Thyroid gland (tissue), 4 donors: ENCODE results near the gene RAP1GAP2.

Experiments used
- POLR2A ChIP-seq, 2 donors: fragments of 450-650 bp; IDR thresholded peaks; one replicate each; pipeline ENCODE4 v1.6.1; 2017; ENCODE audit warnings: antibody characterized with exemption in 2 of 2, mild to moderate bottlenecking in 2 of 2, moderate library complexity in 1 of 2
- TF ChIP-seq, protein P1 (sequence below), 6 experiments: fragments of 200-600 bp in 3 of 6; fragments of 450-650 bp in 3 of 6; sonication (generic) in 3 of 6; IDR thresholded peaks; one replicate each; pipeline ENCODE4 v1.5.1; 2016 to 2019; ENCODE audit warnings: antibody characterized with exemption in 6 of 6, mild to moderate bottlenecking in 2 of 6, inconsistent platforms in 1 of 6, moderate library complexity in 1 of 6

DNA sequence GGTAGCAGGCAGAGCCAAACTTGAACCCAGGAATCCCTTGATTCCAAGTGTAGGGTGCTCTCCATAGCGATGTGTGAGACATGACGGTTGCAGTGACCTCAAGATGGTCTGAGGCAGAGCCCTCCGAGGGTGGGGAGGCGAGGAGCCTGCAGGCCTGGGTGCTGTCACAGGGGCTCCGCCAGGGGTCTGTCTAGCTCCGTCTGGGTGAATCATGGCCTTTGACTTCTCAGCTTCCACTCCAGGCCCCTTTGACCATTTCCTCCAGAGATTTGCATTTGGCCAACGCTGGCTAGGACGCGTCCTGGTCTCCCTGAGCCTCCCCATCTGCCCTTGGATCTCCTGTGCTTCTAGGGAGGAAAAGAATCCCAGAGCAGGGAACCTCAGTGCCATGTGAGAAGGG is 104.6 kb downstream of the RAP1GAP2 start:
- TF ChIP-seq, protein P1, sequence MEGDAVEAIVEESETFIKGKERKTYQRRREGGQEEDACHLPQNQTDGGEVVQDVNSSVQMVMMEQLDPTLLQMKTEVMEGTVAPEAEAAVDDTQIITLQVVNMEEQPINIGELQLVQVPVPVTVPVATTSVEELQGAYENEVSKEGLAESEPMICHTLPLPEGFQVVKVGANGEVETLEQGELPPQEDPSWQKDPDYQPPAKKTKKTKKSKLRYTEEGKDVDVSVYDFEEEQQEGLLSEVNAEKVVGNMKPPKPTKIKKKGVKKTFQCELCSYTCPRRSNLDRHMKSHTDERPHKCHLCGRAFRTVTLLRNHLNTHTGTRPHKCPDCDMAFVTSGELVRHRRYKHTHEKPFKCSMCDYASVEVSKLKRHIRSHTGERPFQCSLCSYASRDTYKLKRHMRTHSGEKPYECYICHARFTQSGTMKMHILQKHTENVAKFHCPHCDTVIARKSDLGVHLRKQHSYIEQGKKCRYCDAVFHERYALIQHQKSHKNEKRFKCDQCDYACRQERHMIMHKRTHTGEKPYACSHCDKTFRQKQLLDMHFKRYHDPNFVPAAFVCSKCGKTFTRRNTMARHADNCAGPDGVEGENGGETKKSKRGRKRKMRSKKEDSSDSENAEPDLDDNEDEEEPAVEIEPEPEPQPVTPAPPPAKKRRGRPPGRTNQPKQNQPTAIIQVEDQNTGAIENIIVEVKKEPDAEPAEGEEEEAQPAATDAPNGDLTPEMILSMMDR (IDR thresholded peaks at IDR 0.05): no peak
- no peak for TF ChIP-seq POLR2A (IDR thresholded peaks at IDR 0.05)
